Muscle layer of colon (tissue), 2 donors: ENCODE measurements around the gene CLGN.

ENCODE experiments used
- H3K27ac ChIP-seq: one replicate; pipeline ENCODE4 v1.7.0; 2013; ENCODE audit warnings: low read depth, mild to moderate bottlenecking, low read length, moderate library complexity
- H3K27me3 ChIP-seq, 2 donors: one replicate each; pipeline ENCODE4 v1.7.0; 2013; ENCODE audit warnings: low read length in 2 of 2, mild to moderate bottlenecking in 2 of 2; ENCODE audit not compliant: insufficient read depth in 2 of 2, control insufficient read depth in 1 of 2
- H3K36me3 ChIP-seq: one replicate; pipeline ENCODE4 v1.7.0; 2013; ENCODE audit warnings: mild to moderate bottlenecking, low read length; ENCODE audit not compliant: insufficient read depth
- H3K4me1 ChIP-seq: one replicate; pipeline ENCODE4 v1.7.0; 2013; ENCODE audit warnings: mild to moderate bottlenecking, low read length; ENCODE audit not compliant: insufficient read depth
- H3K4me3 ChIP-seq, 2 donors: one replicate each; pipeline ENCODE4 v1.7.0; 2013; ENCODE audit warnings: low read length in 2 of 2, low read depth in 1 of 2, mild to moderate bottlenecking in 1 of 2, moderate library complexity in 1 of 2
- H3K9ac ChIP-seq: one replicate; pipeline ENCODE4 v1.7.0; 2013; ENCODE audit warnings: low read length
- H3K9me3 ChIP-seq: one replicate; pipeline ENCODE4 v1.7.0; 2013; ENCODE audit warnings: mild to moderate bottlenecking, low read length
- donor health status: abdominal sarcoma.
- donor health status: Adenocarcinoma of cecum.

The CLGN gene

DNA sequence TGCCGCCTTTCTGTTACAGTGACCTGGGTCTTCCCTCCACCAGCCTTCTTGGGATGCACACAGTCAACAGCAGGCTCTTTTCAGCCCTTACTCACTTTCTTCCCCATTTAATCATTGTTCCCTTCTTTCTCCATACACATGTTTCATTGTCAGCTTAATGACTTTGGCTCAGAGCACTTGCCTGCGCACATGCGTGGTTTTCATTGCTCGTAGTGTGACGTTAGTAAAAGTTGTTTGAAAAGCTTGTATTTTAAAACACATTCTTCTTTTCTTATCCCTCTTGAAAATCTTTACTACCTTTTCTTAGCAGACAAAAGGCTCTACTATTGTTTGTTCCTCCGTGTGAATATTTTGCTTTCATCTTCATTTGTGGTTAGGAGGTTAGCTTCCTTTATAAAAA, 73.7 kb downstream of the CLGN start:
- Histone ChIP-seq H3K36me3 (no peaks in the 10 kb centered on the region), H3K4me1 (peaks cover 3% of the 10 kb centered on the region), H3K4me3 (no peak overlapping the region), H3K27me3 (peaks cover 0 to 4% of the 10 kb centered on the region in 2 donors), H3K27ac (no peak overlapping the region), H3K9me3 (no peaks in the 10 kb centered on the region), H3K9ac (no peak overlapping the region)

DNA sequence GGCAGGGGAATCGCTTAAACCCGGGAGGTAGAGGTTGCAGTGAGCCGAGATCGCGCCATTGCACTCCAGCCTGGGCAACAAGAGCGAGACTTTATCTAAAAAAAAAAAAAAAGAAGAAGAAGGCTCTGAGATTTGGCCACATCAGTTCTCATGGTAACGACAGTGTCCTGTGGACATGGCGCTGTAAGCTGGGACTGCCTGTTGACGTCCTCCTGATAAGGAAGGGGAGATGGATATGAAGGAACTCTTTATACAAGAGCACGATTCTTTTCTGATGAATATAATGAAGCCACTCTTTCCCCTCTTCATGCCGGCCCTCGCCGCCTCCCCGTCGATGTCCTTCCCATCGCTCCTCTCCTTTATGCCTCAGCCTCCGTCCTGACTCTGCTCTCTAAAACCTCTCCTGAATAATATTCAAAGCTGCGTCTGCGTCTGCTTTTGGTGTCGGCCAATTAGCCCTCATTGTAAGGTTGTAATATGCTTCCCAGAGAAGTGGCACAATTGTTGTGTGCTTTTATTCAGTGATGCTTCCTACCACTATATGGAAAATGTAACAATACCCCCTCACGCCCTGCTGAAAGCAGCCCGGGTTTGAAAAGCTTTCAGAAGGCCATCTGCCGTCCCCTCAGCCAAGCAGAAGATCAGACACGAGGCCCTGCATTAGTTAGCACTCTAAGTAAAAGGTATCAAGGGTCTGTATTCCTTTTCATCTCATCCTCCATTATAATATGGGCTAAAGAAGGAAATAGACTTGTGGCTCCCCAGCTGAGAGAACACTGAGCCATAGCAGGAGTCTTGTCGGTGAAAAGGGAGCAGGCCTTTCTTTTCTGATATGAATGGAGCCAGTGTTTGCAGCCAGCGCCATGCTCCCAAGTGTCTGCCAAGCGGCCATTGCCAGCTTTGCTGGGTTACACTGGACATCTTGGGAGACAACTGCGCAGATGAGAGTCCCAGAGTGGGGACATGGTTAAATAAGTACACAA, 76.1 kb downstream of the CLGN start:
- H3K4me3 ChIP-seq = no peak overlapping the region
- H3K36me3 ChIP-seq = no peaks in the 10 kb centered on the region
- H3K9me3 ChIP-seq = no peaks in the 10 kb centered on the region
- H3K27me3 ChIP-seq = no peaks in the 10 kb centered on the region
- H3K27ac ChIP-seq = no peak overlapping the region
- H3K9ac ChIP-seq = no peak overlapping the region
- peaks cover 3% of the 10 kb centered on the region for H3K4me1 ChIP-seq

- no peak overlapping the region for H3K9ac ChIP-seq
These were observed 77.6 kb downstream of the CLGN start for GRCh38 chr4:140349816-140350215.

GRCh38 chr4:140346136-140346535, 81.3 kb downstream of the CLGN start:
- no peaks in the 10 kb centered on the region for H3K9me3 ChIP-seq
- no peaks in the 10 kb centered on the region for H3K4me1 ChIP-seq
- no peak overlapping the region for H3K4me3 ChIP-seq
- no peaks in the 10 kb centered on the region for H3K36me3 ChIP-seq
- no peak overlapping the region for H3K27ac ChIP-seq
- H3K27me3 ChIP-seq = no peaks in the 10 kb centered on the region
- H3K9ac ChIP-seq = no peak overlapping the region

More at GRCh38 chr4:140349816-140350215, 77.6 kb downstream of the CLGN start:
- H3K27me3 ChIP-seq = no peaks in the 10 kb centered on the region
- no peaks in the 10 kb centered on the region for H3K9me3 ChIP-seq
- H3K27ac ChIP-seq = no peak overlapping the region
- H3K4me3 ChIP-seq = no peak overlapping the region
- peaks cover 3% of the 10 kb centered on the region for H3K4me1 ChIP-seq
- H3K36me3 ChIP-seq = no peaks in the 10 kb centered on the region

DNA sequence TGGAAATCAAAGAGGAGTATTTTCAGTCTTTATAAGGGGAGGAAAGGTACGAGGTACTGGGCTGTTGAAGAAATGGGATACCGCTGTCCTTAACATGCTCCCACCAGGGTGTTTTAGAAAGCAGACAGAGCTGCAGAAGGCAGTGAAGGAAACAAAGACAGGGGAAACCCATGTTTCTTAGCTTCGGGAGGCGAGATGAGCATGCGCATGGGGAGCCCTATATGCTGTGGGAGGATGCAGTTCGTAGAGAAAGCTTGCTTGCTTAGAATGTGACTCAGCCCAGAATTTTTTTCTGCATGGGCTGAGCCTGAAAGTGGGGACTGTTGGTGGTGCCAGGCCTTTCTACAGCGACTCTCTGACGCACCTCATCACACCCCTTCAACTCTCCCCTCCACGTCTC, 82.8 kb downstream of the CLGN start:
- no peak overlapping the region for H3K9ac ChIP-seq
- H3K4me3 ChIP-seq = no peak overlapping the region
- H3K27me3 ChIP-seq = no peaks in the 10 kb centered on the region
- H3K27ac ChIP-seq = no peak overlapping the region
- no peaks in the 10 kb centered on the region for H3K9me3 ChIP-seq
- no peaks in the 10 kb centered on the region for H3K36me3 ChIP-seq
- no peaks in the 10 kb centered on the region for H3K4me1 ChIP-seq

- no peak overlapping the region for H3K4me3 ChIP-seq
- H3K4me1 ChIP-seq = no peaks in the 10 kb centered on the region
- H3K27me3 ChIP-seq = no peaks in the 10 kb centered on the region
- no peaks in the 10 kb centered on the region for H3K9me3 ChIP-seq
- H3K36me3 ChIP-seq = no peaks in the 10 kb centered on the region
- no peak overlapping the region for H3K9ac ChIP-seq
- H3K27ac ChIP-seq = no peak overlapping the region
These were observed 83.3 kb downstream of the CLGN start for GRCh38 chr4:140344101-140344500.

- H3K27ac ChIP-seq = no peak overlapping the region
- no peak overlapping the region for H3K9ac ChIP-seq
- no peak overlapping the region for H3K4me3 ChIP-seq
- H3K9me3 ChIP-seq = no peaks in the 10 kb centered on the region
- no peaks in the 10 kb centered on the region for H3K4me1 ChIP-seq
- no peaks in the 10 kb centered on the region for H3K27me3 ChIP-seq
- no peaks in the 10 kb centered on the region for H3K36me3 ChIP-seq
These were observed 84.1 kb downstream of the CLGN start for GRCh38 chr4:140343303-140343702.

DNA sequence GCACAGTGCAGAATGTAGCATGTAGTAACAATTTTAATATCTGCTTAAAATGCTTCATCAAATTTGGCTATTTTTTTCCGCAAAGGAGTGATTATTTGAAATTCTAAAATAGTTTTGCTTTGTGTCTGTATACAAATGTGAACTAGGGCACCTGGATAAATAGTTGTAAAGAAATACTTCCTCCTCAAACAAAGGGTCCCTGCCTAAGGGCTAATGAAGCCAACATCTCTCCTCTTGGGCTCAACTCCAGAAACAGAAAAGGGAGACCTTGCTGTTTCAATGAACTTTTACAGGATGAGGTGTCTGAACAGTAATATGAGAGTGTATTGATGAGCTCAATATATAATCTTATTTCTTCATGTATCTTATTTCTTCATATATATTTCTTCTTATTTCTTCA, 84.8 kb downstream of the CLGN start:
- Histone ChIP-seq H3K4me3 (no peak overlapping the region), H3K9me3 (no peaks in the 10 kb centered on the region), H3K9ac (no peak overlapping the region), H3K36me3 (no peaks in the 10 kb centered on the region), H3K4me1 (no peaks in the 10 kb centered on the region), H3K27me3 (no peaks in the 10 kb centered on the region), H3K27ac (no peak overlapping the region)
